Caco-2 (cell line): ENCODE results near the gene PRR16. TPM values are rescaled to one million over a fixed set of nuclear protein-coding genes. Genes with fewer than 3 reads are reported as not detected.

Experiments used
- BruUV-seq: library from RNA; stranded (reverse); fragments of 400-500 nt; replicated peaks from 2 replicates; lab custom pipeline; 2021; lab: Mats Ljungman, UMichigan
- CTCF ChIA-PET: fragments of 300-600 bp; sonication (Branson Sonifier 250); formaldehyde crosslinking; loops from one replicate; lab custom pipeline; 2022; ENCODE audit warnings: antibody characterized with exemption; lab: Charles Lee
- POLR2A ChIA-PET: fragments of 300-600 bp; sonication (Branson Sonifier 250); formaldehyde crosslinking; loops from one replicate; lab custom pipeline; 2022; ENCODE audit warnings: antibody characterized with exemption; lab: Charles Lee
- DNase-seq, 2 experiments: peaks; one replicate each; pipeline versions ENCODE4 v3.0.0 to v3.0.0-alpha.2; 2020 to 2022
- H3K27me3 ChIP-seq: replicated peaks from 2 replicates; pipeline ENCODE4 v1.6.0; 2011; ENCODE audit warnings: low read length; ENCODE audit not compliant: control insufficient read depth, insufficient read depth
- H3K36me3 ChIP-seq: 2 replicates; pipeline ENCODE4 v1.5.1; 2011; ENCODE audit warnings: low read length; ENCODE audit not compliant: control insufficient read depth, insufficient read depth
- H3K4me1 ChIP-seq: fragments of 250-450 bp; sonication (Bioruptor Pico); 2 replicates; pipeline ENCODE4 v1.5.1; 2020; ENCODE audit warnings: mild to moderate bottlenecking
- H3K4me3 ChIP-seq: 2 replicates; pipeline ENCODE4 v1.5.1; 2011; ENCODE audit warnings: low read depth, mild to moderate bottlenecking, control low read depth, low read length
- H3K9me3 ChIP-seq: fragments of 250-450 bp; sonication (Bioruptor Pico); 2 replicates; pipeline ENCODE4 v1.5.1; 2020; ENCODE audit warnings: mild to moderate bottlenecking, moderate library complexity
- H3K27ac Mint-ChIP-seq: one replicate; pipeline ENCODE4 v1.8.0; 2022; ENCODE audit warnings: mixed read lengths; ENCODE audit not compliant: unreplicated experiment
- H3K27me3 Mint-ChIP-seq: one replicate; pipeline ENCODE4 v1.8.0; 2022; ENCODE audit warnings: mixed read lengths; ENCODE audit not compliant: insufficient read depth, unreplicated experiment
- H3K36me3 Mint-ChIP-seq: one replicate; pipeline ENCODE4 v1.8.0; 2022; ENCODE audit warnings: mild to moderate bottlenecking, mixed read lengths; ENCODE audit not compliant: insufficient read depth, unreplicated experiment
- H3K4me1 Mint-ChIP-seq: one replicate; pipeline ENCODE4 v1.8.0; 2022; ENCODE audit warnings: low read depth, mixed read lengths; ENCODE audit not compliant: unreplicated experiment
- H3K4me3 Mint-ChIP-seq: one replicate; pipeline ENCODE4 v1.8.0; 2022; ENCODE audit warnings: mild to moderate bottlenecking, moderate library complexity, mixed read lengths; ENCODE audit not compliant: unreplicated experiment
- H3K9me3 Mint-ChIP-seq: one replicate; pipeline ENCODE4 v1.8.0; 2022; ENCODE audit warnings: mixed read lengths; ENCODE audit not compliant: unreplicated experiment
- intact Hi-C: fragments of 100-400 bp; cut with micrococcal nuclease; formaldehyde crosslinking; loops from one replicate; pipeline ENCODE4 v1.10.0; 2022; ENCODE audit not compliant: unreplicated experiment
- total RNA-seq: library from RNA; stranded (reverse); gene quantifications from 2 replicates; pipeline ENCODE4 v1.2.3, GENCODE V29; 2022
- TF ChIP-seq, protein P1 (sequence below), 2 experiments: fragments of 200-600 bp in 1 of 2; IDR thresholded peaks; 1 replicate in 1 of 2; 2 replicates in 1 of 2; pipeline versions ENCODE4 v1.5.1 to v1.8.0; 2011 to 2022; ENCODE audit warnings: antibody characterized with exemption in 1 of 2, control low read depth in 1 of 2, inconsistent platforms in 1 of 2, low read depth in 1 of 2, low read length in 1 of 2, mild to moderate bottlenecking in 1 of 2, moderate library complexity in 1 of 2; ENCODE audit not compliant: insufficient read depth in 1 of 2, severe bottlenecking in 1 of 2, unreplicated experiment in 1 of 2

PRR16 gene
- total RNA-seq, 1 experiment from 2014 or later: not detected

DNA sequence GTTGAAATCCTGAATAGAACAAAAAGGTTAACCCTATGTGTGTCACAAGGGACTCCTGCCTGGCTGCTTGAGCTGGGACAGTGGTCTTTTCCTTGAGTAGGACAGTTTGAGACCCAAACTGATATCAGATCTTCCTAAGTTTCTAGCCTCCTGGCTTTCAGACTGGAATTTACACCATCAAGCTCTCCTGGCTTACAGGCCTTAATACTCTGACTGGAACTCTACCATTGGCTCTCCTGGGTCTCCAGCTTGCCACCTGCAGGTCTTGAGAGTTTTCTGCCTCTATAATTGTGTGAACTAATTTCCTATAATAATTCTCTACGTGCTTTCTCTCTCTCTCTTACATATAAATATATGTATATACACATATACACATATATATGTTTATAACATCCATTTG is 112.5 kb downstream of the PRR16 start:
- Mint-ChIP-seq H3K9me3 (peaks cover 7% of the 10 kb centered on the region), H3K27me3 (no peaks in the 10 kb centered on the region), H3K4me1 (no peaks in the 10 kb centered on the region), H3K4me3 (no peak overlapping the region), H3K36me3 (no peaks in the 10 kb centered on the region), H3K27ac (no peak overlapping the region)
- Histone ChIP-seq H3K27me3 (no peaks in the 10 kb centered on the region), H3K4me3 (no peak overlapping the region), H3K4me1 (no peaks in the 10 kb centered on the region), H3K9me3 (no peaks in the 10 kb centered on the region), H3K36me3 (no peaks in the 10 kb centered on the region)
- DNase-seq: no peak
- TF ChIP-seq, protein P1, sequence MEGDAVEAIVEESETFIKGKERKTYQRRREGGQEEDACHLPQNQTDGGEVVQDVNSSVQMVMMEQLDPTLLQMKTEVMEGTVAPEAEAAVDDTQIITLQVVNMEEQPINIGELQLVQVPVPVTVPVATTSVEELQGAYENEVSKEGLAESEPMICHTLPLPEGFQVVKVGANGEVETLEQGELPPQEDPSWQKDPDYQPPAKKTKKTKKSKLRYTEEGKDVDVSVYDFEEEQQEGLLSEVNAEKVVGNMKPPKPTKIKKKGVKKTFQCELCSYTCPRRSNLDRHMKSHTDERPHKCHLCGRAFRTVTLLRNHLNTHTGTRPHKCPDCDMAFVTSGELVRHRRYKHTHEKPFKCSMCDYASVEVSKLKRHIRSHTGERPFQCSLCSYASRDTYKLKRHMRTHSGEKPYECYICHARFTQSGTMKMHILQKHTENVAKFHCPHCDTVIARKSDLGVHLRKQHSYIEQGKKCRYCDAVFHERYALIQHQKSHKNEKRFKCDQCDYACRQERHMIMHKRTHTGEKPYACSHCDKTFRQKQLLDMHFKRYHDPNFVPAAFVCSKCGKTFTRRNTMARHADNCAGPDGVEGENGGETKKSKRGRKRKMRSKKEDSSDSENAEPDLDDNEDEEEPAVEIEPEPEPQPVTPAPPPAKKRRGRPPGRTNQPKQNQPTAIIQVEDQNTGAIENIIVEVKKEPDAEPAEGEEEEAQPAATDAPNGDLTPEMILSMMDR (IDR thresholded peaks at IDR 0.05; ENCODE audit: insufficient read depth in 1 of 2, low read depth in 1 of 2, low read length in 1 of 2, severe bottlenecking in 1 of 2, unreplicated experiment in 1 of 2): no peak
- ChIA-PET CTCF (no interaction called here), POLR2A (no interaction called here)
- intact Hi-C loops: no loop called here
- no TSS peak for BruUV-seq

DNA sequence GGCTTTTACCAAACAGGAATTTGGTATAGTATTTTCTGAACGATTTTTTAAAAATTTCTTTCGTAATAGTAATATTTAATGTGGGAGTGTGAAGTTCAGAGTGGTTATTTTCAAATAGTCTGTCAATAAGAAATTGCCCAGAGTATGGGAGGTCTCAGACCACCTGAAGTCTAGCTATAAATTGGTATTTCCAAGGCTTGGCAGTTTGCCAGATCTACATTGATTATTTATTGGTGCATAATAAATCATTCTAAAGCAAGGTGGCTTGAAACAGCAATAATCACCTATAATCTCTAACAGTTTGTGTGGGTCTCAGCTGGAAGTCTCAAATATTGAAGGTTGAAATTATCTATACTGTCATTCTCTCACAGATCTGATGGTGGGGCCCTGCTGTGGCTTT is 118.5 kb downstream of the PRR16 start:
- Mint-ChIP-seq H3K27ac (no peak overlapping the region), H3K27me3 (no peaks in the 10 kb centered on the region), H3K9me3 (peaks cover 8% of the 10 kb centered on the region), H3K36me3 (no peaks in the 10 kb centered on the region), H3K4me1 (no peaks in the 10 kb centered on the region), H3K4me3 (no peak overlapping the region)
- Histone ChIP-seq H3K9me3 (no peaks in the 10 kb centered on the region), H3K27me3 (no peaks in the 10 kb centered on the region), H3K4me3 (no peak overlapping the region), H3K36me3 (no peaks in the 10 kb centered on the region), H3K4me1 (no peaks in the 10 kb centered on the region)
- intact Hi-C loops: no loop called here
- POLR2A ChIA-PET: no interaction called here
- CTCF ChIA-PET: interaction anchor here (0.7 kb wide), 1 partner anchor 283 kb away, joined by 3 read pairs; no protein-coding TSS in a partner anchor
- TF ChIP-seq, protein P1 (IDR thresholded peaks at IDR 0.05; ENCODE audit: insufficient read depth in 1 of 2, low read depth in 1 of 2, low read length in 1 of 2, severe bottlenecking in 1 of 2, unreplicated experiment in 1 of 2): no peak
- no peak for DNase-seq
- BruUV-seq: no TSS peak

DNA sequence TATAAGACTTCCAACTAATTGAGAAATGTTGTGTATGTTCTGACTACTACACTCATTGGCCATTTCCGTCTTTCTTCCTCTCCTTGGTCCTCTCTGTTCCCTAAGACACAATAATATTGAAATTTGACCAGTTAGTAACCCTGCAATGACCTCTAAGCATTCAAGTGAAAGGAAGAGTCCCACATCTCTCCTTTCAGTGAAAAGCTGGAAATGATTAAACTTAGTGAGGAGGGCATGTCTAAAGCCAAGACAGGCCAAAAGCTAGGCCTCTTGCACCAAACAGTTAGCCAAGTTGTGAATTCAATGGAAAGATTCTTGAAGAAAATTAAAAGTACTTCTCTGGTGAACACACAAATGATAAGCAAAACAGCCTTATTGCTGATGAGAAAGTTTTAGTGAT is 122.5 kb downstream of the PRR16 start:
- ChIA-PET CTCF (no interaction called here), POLR2A (no interaction called here)
- Mint-ChIP-seq H3K4me1 (no peaks in the 10 kb centered on the region), H3K4me3 (no peak overlapping the region), H3K27me3 (no peaks in the 10 kb centered on the region), H3K36me3 (no peaks in the 10 kb centered on the region), H3K27ac (no peak overlapping the region), H3K9me3 (no peaks in the 10 kb centered on the region)
- no TSS peak for BruUV-seq
- H3K36me3 ChIP-seq: no peaks in the 10 kb centered on the region
- no peaks in the 10 kb centered on the region for H3K27me3 ChIP-seq
- DNase-seq: no peak
- no peak overlapping the region for H3K4me3 ChIP-seq
- H3K4me1 ChIP-seq: no peaks in the 10 kb centered on the region
- TF ChIP-seq, protein P1 (IDR thresholded peaks at IDR 0.05; ENCODE audit: insufficient read depth in 1 of 2, low read depth in 1 of 2, low read length in 1 of 2, severe bottlenecking in 1 of 2, unreplicated experiment in 1 of 2): no peak
- intact Hi-C loops: no loop called here
- H3K9me3 ChIP-seq: no peaks in the 10 kb centered on the region
